IMR-90 (cell line): Measurements from ENCODE around the gene AATF. TPM values are rescaled to one million over a fixed set of nuclear protein-coding genes. Genes with fewer than 3 reads are reported as not detected.

Source experiments
- ATAC-seq: fragments of 200-7000 bp; cut with Tn5 transposase; 2 replicates; pipeline ENCODE4 v1.9.1; 2020; ENCODE audit warnings: low read depth, mild to moderate bottlenecking, moderate library complexity
- BruUV-seq: library from RNA; stranded (reverse); fragments of 400-500 nt; replicated peaks from 2 replicates; lab custom pipeline; 2021; lab: Mats Ljungman, UMichigan
- CTCF ChIA-PET: fragments of 300-600 bp; formaldehyde crosslinking; extraction: SDS; loops from one replicate; lab custom pipeline; 2021; ENCODE audit warnings: antibody characterized with exemption; lab: Yijun Ruan, JAX
- POLR2A ChIA-PET: fragments of 300-600 bp; sonication (Branson Sonifier 250); formaldehyde crosslinking; loops from one replicate; lab custom pipeline; 2022; ENCODE audit warnings: antibody characterized with exemption; ENCODE audit not compliant: unreplicated experiment; lab: Charles Lee
- DNase-seq: peaks from one replicate; pipeline ENCODE4 v3.0.0; 2013
- H2AFZ ChIP-seq: replicated peaks from 2 replicates; pipeline ENCODE3; 2013; ENCODE audit warnings: low read length, mild to moderate bottlenecking; ENCODE audit not compliant: poor library complexity
- H2AK5ac ChIP-seq: 2 replicates; pipeline ENCODE4 v1.6.1; 2013; ENCODE audit warnings: low read depth, low read length, inconsistent platforms
- H2AK9ac ChIP-seq: replicated peaks from 2 replicates; pipeline ENCODE3; 2013; ENCODE audit warnings: mild to moderate bottlenecking, low read depth, low read length, moderate library complexity; ENCODE audit not compliant: poor library complexity
- H2BK120ac ChIP-seq: 2 replicates; pipeline ENCODE4 v1.6.1; 2013; ENCODE audit warnings: low read depth, low read length, inconsistent platforms
- H2BK15ac ChIP-seq: 3 replicates; pipeline ENCODE4 v1.6.1; 2013; ENCODE audit warnings: low read depth, low read length, inconsistent platforms
- H2BK20ac ChIP-seq: 2 replicates; pipeline ENCODE4 v1.6.1; 2013; ENCODE audit warnings: low read depth, mild to moderate bottlenecking, inconsistent platforms, low read length, moderate library complexity
- H2BK5ac ChIP-seq: 2 replicates; pipeline ENCODE4 v1.6.1; 2013; ENCODE audit warnings: mild to moderate bottlenecking, low read depth, low read length, inconsistent platforms; ENCODE audit not compliant: poor library complexity, severe bottlenecking
- H3K14ac ChIP-seq: replicated peaks from 2 replicates; pipeline ENCODE4 v1.6.1; 2013; ENCODE audit warnings: low read depth, low read length, inconsistent platforms
- H3K18ac ChIP-seq: 2 replicates; pipeline ENCODE4 v1.6.1; 2013; ENCODE audit warnings: low read depth, low read length, control low read depth
- H3K23ac ChIP-seq: 2 replicates; pipeline ENCODE4 v1.6.1; 2013; ENCODE audit warnings: low read depth, low read length, inconsistent platforms
- H3K27ac ChIP-seq: 2 replicates; pipeline ENCODE4 v1.5.1; 2013; ENCODE audit warnings: mild to moderate bottlenecking, control low read depth, low read length; ENCODE audit not compliant: insufficient read depth
- H3K27me3 ChIP-seq: 2 replicates; pipeline ENCODE4 v1.6.1; 2013; ENCODE audit warnings: low read length; ENCODE audit not compliant: control insufficient read depth, insufficient read depth
- H3K36me3 ChIP-seq: 2 replicates; pipeline ENCODE4 v1.6.1; 2013; ENCODE audit warnings: low read length, mixed read lengths; ENCODE audit not compliant: control insufficient read depth, insufficient read depth
- H3K4ac ChIP-seq: 2 replicates; pipeline ENCODE4 v1.6.1; 2013; ENCODE audit warnings: low read depth, low read length, inconsistent platforms
- H3K4me1 ChIP-seq: 2 replicates; pipeline ENCODE4 v1.6.1; 2013; ENCODE audit warnings: low read length, mixed read lengths; ENCODE audit not compliant: control insufficient read depth, insufficient read depth
- H3K4me2 ChIP-seq: 2 replicates; pipeline ENCODE4 v1.6.1; 2013; ENCODE audit warnings: low read depth, mild to moderate bottlenecking, control low read depth, low read length, moderate library complexity
- H3K4me3 ChIP-seq: 2 replicates; pipeline ENCODE4 v1.5.1; 2013; ENCODE audit warnings: low read depth, mild to moderate bottlenecking, control low read depth, low read length, moderate library complexity; ENCODE audit not compliant: insufficient read depth
- H3K56ac ChIP-seq: 2 replicates; pipeline ENCODE4 v1.6.1; 2013; ENCODE audit warnings: low read length, inconsistent platforms; ENCODE audit not compliant: insufficient read depth; ENCODE audit errors: extremely low read depth
- H3K79me1 ChIP-seq, 2 experiments: 2 replicates each; pipeline ENCODE4 v1.6.1; 2013; ENCODE audit warnings: low read length in 2 of 2, inconsistent platforms in 1 of 2, low read depth in 1 of 2
- H3K9ac ChIP-seq: 2 replicates; pipeline ENCODE4 v1.6.1; 2013; ENCODE audit warnings: low read depth, low read length, control low read depth
- H3K9me1 ChIP-seq: 2 replicates; pipeline ENCODE4 v1.6.1; 2013; ENCODE audit warnings: low read length, inconsistent platforms; ENCODE audit not compliant: insufficient read depth
- H3K9me3 ChIP-seq: 2 replicates; pipeline ENCODE4 v1.6.1; 2013; ENCODE audit warnings: low read length; ENCODE audit not compliant: control insufficient read depth, insufficient read depth
- H4K20me1 ChIP-seq: 2 replicates; pipeline ENCODE4 v1.6.1; 2013; ENCODE audit warnings: low read length, inconsistent platforms; ENCODE audit not compliant: insufficient read depth
- H4K5ac ChIP-seq: 2 replicates; pipeline ENCODE4 v1.6.1; 2013; ENCODE audit warnings: mild to moderate bottlenecking, low read depth, low read length, control low read depth
- H4K8ac ChIP-seq, 2 experiments: 2 replicates each; pipeline ENCODE4 v1.6.1; 2013; ENCODE audit warnings: low read depth in 2 of 2, low read length in 2 of 2, control low read depth in 1 of 2, inconsistent platforms in 1 of 2
- H4K91ac ChIP-seq: 2 replicates; pipeline ENCODE4 v1.6.1; 2013; ENCODE audit warnings: low read depth, low read length, inconsistent platforms; ENCODE audit not compliant: insufficient read depth
- BHLHE40 ChIP-seq: fragments of 150-350 bp; IDR thresholded peaks from 2 replicates; pipeline ENCODE4 v1.6.1; 2016; ENCODE audit warnings: mild to moderate bottlenecking, low read depth, low read length
- CEBPB ChIP-seq: IDR thresholded peaks from 2 replicates; pipeline ENCODE4 v1.6.1; 2012; ENCODE audit warnings: low read depth, low read length, improper control_type of control experiment
- CHD1 ChIP-seq: IDR thresholded peaks from 2 replicates; pipeline ENCODE4 v1.6.1; 2012; ENCODE audit warnings: low read depth, low read length, improper control_type of control experiment
- FOS ChIP-seq: fragments of 150-350 bp; IDR thresholded peaks from 2 replicates; pipeline ENCODE4 v1.6.1; 2016; ENCODE audit warnings: low read depth, low read length
- MAFK ChIP-seq: IDR thresholded peaks from 2 replicates; pipeline ENCODE4 v1.6.1; 2012; ENCODE audit warnings: low read depth, low read length, improper control_type of control experiment
- MAZ ChIP-seq: IDR thresholded peaks from 2 replicates; pipeline ENCODE4 v1.6.1; 2012; ENCODE audit warnings: low read depth, mild to moderate bottlenecking, low read length, improper control_type of control experiment, moderate library complexity, borderline replicate concordance
- MXI1 ChIP-seq: IDR thresholded peaks from 2 replicates; pipeline ENCODE4 v1.6.1; 2012; ENCODE audit warnings: low read depth, mild to moderate bottlenecking, low read length, moderate library complexity, borderline replicate concordance
- NFE2L2 ChIP-seq: fragments of 150-350 bp; IDR thresholded peaks from 2 replicates; pipeline ENCODE4 v1.6.1; 2016; ENCODE audit warnings: low read depth, mild to moderate bottlenecking, low read length
- RAD21 ChIP-seq: IDR thresholded peaks from 2 replicates; pipeline ENCODE4 v1.6.1; 2012; ENCODE audit warnings: low read length, improper control_type of control experiment
- RFX5 ChIP-seq: IDR thresholded peaks from 2 replicates; pipeline ENCODE4 v1.8.0; 2012; ENCODE audit warnings: low read depth, mild to moderate bottlenecking, low read length, moderate library complexity
- SMC3 ChIP-seq: fragments of 150-350 bp; IDR thresholded peaks from 2 replicates; pipeline ENCODE4 v1.6.1; 2016; ENCODE audit warnings: low read depth, mild to moderate bottlenecking, antibody characterized with exemption, low read length, moderate library complexity
- USF2 ChIP-seq: fragments of 150-350 bp; IDR thresholded peaks from 2 replicates; pipeline ENCODE4 v1.6.1; 2017; ENCODE audit warnings: mild to moderate bottlenecking, antibody characterized with exemption, low read length, low read depth
- WGBS, 2 experiments: methylation state at CpG; one replicate each; pipeline versions ENCODE4 v1.1.5 to v1.1.7; 2013; ENCODE audit warnings: missing lambda C conversion rate in 2 of 2; ENCODE audit not compliant: insufficient read length in 1 of 2; ENCODE audit errors: extremely low coverage in 2 of 2; 5-methylcytosine and 5-hydroxymethylcytosine counted together
- dilution Hi-C: fragments of 300-500 bp; cut with HindIII; formaldehyde crosslinking; loops from one replicate; pipeline ENCODE4 v1.14.3; 2018; ENCODE audit warnings: low sequenced_read_pairs; ENCODE audit not compliant: unreplicated experiment
- in situ Hi-C: fragments of 300-500 bp; cut with MboI; formaldehyde crosslinking; loops from 3 replicates; pipeline ENCODE4 v1.14.3; 2019; ENCODE audit warnings: low sequenced_read_pairs, inconsistent platforms, mixed read lengths
- intact Hi-C: fragments of 100-400 bp; cut with micrococcal nuclease; formaldehyde crosslinking; loops from 2 replicates; pipeline ENCODE4 v1.10.0; 2022
- polyA plus RNA-seq, 3 experiments: library from polyadenylated mRNA; depleted of rRNA; stranded (reverse); fragments of >200 nt; gene quantifications; 2 replicates each; pipeline ENCODE4 v1.2.3, GENCODE V29; 2012; ENCODE audit warnings: low replicate concordance in 1 of 3
- total RNA-seq: library from RNA; depleted of rRNA; stranded (reverse); fragments of >200 nt; gene quantifications from 2 replicates; pipeline ENCODE4 v1.2.3, GENCODE V29; 2012

Gene AATF
- total and polyA plus RNA-seq, 2 of the 4 experiments (the other 2 are of a cell fraction): 21.0 to 34.8 TPM

GRCh38 chr17:36920032-36921005 lies 28.4 kb upstream of the AATF start:
- H2BK15ac ChIP-seq: no peak overlapping the region
- no peak overlapping the region for H3K23ac ChIP-seq
- no peaks in the 10 kb centered on the region for H3K36me3 ChIP-seq
- H2BK20ac ChIP-seq: no peak overlapping the region
- no peak overlapping the region for H3K27ac ChIP-seq
- WGBS, 2 experiments: no CpG with 5 or more reads among the region's 18 CpGs
- no peak for TF ChIP-seq CEBPB
- no peak for TF ChIP-seq CHD1
- 0 out of 2 replicates have a peak, but pooled peaks have one; percentile 10 for TF ChIP-seq NFE2L2
- TF ChIP-seq SMC3: no peak
- no peak for TF ChIP-seq BHLHE40
- TF ChIP-seq MAFK: no peak
- TF ChIP-seq RFX5: no peak
- TF ChIP-seq MXI1: no peak
- TF ChIP-seq RAD21: no peak
- TF ChIP-seq MAZ: peak; percentile 41; the same call in 1 of the 2 replicates
- no peak for TF ChIP-seq FOS
- no peak for TF ChIP-seq USF2
- dilution Hi-C loops: no loop called here
- no peak overlapping the region for H4K91ac ChIP-seq
- intact Hi-C loops: no loop called here
- H2BK5ac ChIP-seq: no peak overlapping the region
- no peak overlapping the region for H3K4ac ChIP-seq
- H4K20me1 ChIP-seq: no peaks in the 10 kb centered on the region
- CTCF ChIA-PET: no interaction called here
- ATAC-seq: no peak
- H3K4me1 ChIP-seq: no peaks in the 10 kb centered on the region
- no peak overlapping the region for H3K4me3 ChIP-seq
- in situ Hi-C loops: no loop called here
- no peak overlapping the region for H3K56ac ChIP-seq
- H3K14ac ChIP-seq: no peak overlapping the region
- H2AK5ac ChIP-seq: no peak overlapping the region
- DNase-seq: peak; percentile 46
- no peaks in the 10 kb centered on the region for H3K9me3 ChIP-seq
- no peaks in the 10 kb centered on the region for H3K9me1 ChIP-seq
- H2AK9ac ChIP-seq: no peak overlapping the region
- no TSS peak for BruUV-seq
- H3K18ac ChIP-seq: no peak overlapping the region
- H4K5ac ChIP-seq: no peak overlapping the region
- H2AFZ ChIP-seq: peak overlapping the region; percentile 2
- H3K79me1 ChIP-seq: no peaks in the 10 kb centered on the region
- peaks cover 50% of the 10 kb centered on the region for H3K27me3 ChIP-seq
- no peak overlapping the region for H3K4me2 ChIP-seq
- POLR2A ChIA-PET: no interaction called here
- H3K9ac ChIP-seq: no peak overlapping the region
- H2BK120ac ChIP-seq: no peak overlapping the region
- no peak overlapping the region for H4K8ac ChIP-seq
